Fibroblast of lung (primary cell): ENCODE measurements around the gene ZNF341. TPM values are rescaled to one million over a fixed set of nuclear protein-coding genes. Genes with fewer than 3 reads are reported as not detected.

ENCODE experiments used
- DNase-seq, 2 donors: peaks; one replicate each; pipeline versions ENCODE4 v3.0.0 to v3.0.0-alpha.2; 2010; ENCODE audit warnings: low read depth in 2 of 2
- H2AFZ ChIP-seq: 2 replicates; pipeline ENCODE4 v1.5.1; 2012; ENCODE audit warnings: low read length, control low read depth, inconsistent platforms
- H3K27ac ChIP-seq: 2 replicates; pipeline ENCODE4 v1.5.1; 2011; ENCODE audit warnings: low read length, control low read depth; ENCODE audit not compliant: insufficient read depth
- H3K27me3 ChIP-seq: 2 replicates; pipeline ENCODE4 v1.5.1; 2011; ENCODE audit warnings: mild to moderate bottlenecking, low read length; ENCODE audit not compliant: control insufficient read depth, insufficient read depth
- H3K36me3 ChIP-seq: 2 replicates; pipeline ENCODE4 v1.5.1; 2011; ENCODE audit warnings: low read length; ENCODE audit not compliant: control insufficient read depth, insufficient read depth
- H3K4me1 ChIP-seq: 2 replicates; pipeline ENCODE4 v1.5.1; 2011; ENCODE audit warnings: low read length; ENCODE audit not compliant: control insufficient read depth, insufficient read depth; ENCODE audit errors: extremely low read depth
- H3K4me2 ChIP-seq: 2 replicates; pipeline ENCODE4 v1.5.1; 2011; ENCODE audit warnings: low read length, control low read depth; ENCODE audit not compliant: insufficient read depth; ENCODE audit errors: extremely low read depth
- H3K4me3 ChIP-seq, 4 experiments: fragments of 200-600 bp in 1 of 4; sonication (generic) in 1 of 4; replicated peaks in 1 of 4; 2 replicates each; pipeline ENCODE4 v1.5.1; 2011 to 2016; ENCODE audit warnings: low read length in 4 of 4, low read depth in 3 of 4, mild to moderate bottlenecking in 3 of 4, control low read depth in 2 of 4, inconsistent platforms in 1 of 4, mixed read lengths in 1 of 4; ENCODE audit not compliant: insufficient read depth in 1 of 4; ENCODE audit errors: control extremely low read depth in 1 of 4
- H3K79me2 ChIP-seq: 2 replicates; pipeline ENCODE4 v1.5.1; 2012; ENCODE audit warnings: mild to moderate bottlenecking, low read length, inconsistent platforms; ENCODE audit not compliant: control insufficient read depth, insufficient read depth
- H3K9ac ChIP-seq: 2 replicates; pipeline ENCODE4 v1.5.1; 2011; ENCODE audit warnings: mild to moderate bottlenecking, low read length, control low read depth; ENCODE audit not compliant: insufficient read depth
- H3K9me3 ChIP-seq: 2 replicates; pipeline ENCODE4 v1.5.1; 2012; ENCODE audit warnings: low read depth, low read length; ENCODE audit not compliant: control insufficient read depth, insufficient read depth
- H4K20me1 ChIP-seq: 2 replicates; pipeline ENCODE4 v1.5.1; 2011; ENCODE audit warnings: low read length; ENCODE audit not compliant: control insufficient read depth, insufficient read depth; ENCODE audit errors: extremely low read depth
- CTCF ChIP-seq, 2 donors: IDR thresholded peaks in 1 of 2; conservative IDR thresholded peaks in 1 of 2; 1 replicate in 1 of 2; 2 replicates in 1 of 2; pipeline ENCODE4 v1.5.1; 2011 to 2012; ENCODE audit warnings: low read length in 2 of 2, control low read depth in 1 of 2, inconsistent platforms in 1 of 2, low read depth in 1 of 2, mild to moderate bottlenecking in 1 of 2
- EZH2 ChIP-seq: IDR thresholded peaks from 2 replicates; pipeline ENCODE4 v1.5.1; 2012; ENCODE audit warnings: low read length, control low read depth, mild to moderate bottlenecking; ENCODE audit errors: missing control alignments
- polyA plus RNA-seq, 2 donors: library from polyadenylated mRNA; depleted of rRNA in 1 of 2; stranded (reverse) in 1 of 2; unstranded in 1 of 2; fragments of >200 nt; gene quantifications; 2 replicates each; pipeline ENCODE4 v1.2.1, GENCODE V29; 2011 to 2012; ENCODE audit warnings: missing spikeins in 1 of 2
- total RNA-seq: library from RNA; depleted of rRNA; stranded (reverse); fragments of >200 nt; gene quantifications from 2 replicates; pipeline ENCODE4 v1.2.1, GENCODE V29; 2014

The ZNF341 gene
- total and polyA plus RNA-seq, 2 donors (not counting 1 experiment from before 2014, with no cell fraction given), result 0.99 to 1.1 TPM

GRCh38 chr20:33687993-33688937, 43.5 kb upstream of the ZNF341 start:
- H4K20me1 ChIP-seq, result no peaks in the 10 kb centered on the region
- no peak overlapping the region for H3K9ac ChIP-seq
- peak in 1 of 2 donors; percentile 23 for DNase-seq
- H3K36me3 ChIP-seq, result no peaks in the 10 kb centered on the region
- no peak overlapping the region for H3K4me3 ChIP-seq
- peaks cover 14% of the 10 kb centered on the region for H3K79me2 ChIP-seq
- H3K9me3 ChIP-seq, result no peaks in the 10 kb centered on the region
- TF ChIP-seq CTCF (conservative IDR thresholded peaks at IDR 0.05 in 1 of 2, IDR thresholded peaks at IDR 0.05 in 1 of 2; ENCODE audit: low read depth in 1 of 2, low read length in 2 of 2) (no peak), EZH2 (no peak)
- no peak overlapping the region for H3K4me2 ChIP-seq
- H3K27ac ChIP-seq, result no peak overlapping the region
- no peak overlapping the region for H2AFZ ChIP-seq
- no peaks in the 10 kb centered on the region for H3K27me3 ChIP-seq
- peaks cover 8% of the 10 kb centered on the region for H3K4me1 ChIP-seq

- Histone ChIP-seq H3K4me2 (no peak overlapping the region), H2AFZ (no peak overlapping the region), H3K4me1 (peaks cover 8% of the 10 kb centered on the region), H4K20me1 (no peaks in the 10 kb centered on the region), H3K4me3 (no peak overlapping the region), H3K79me2 (peaks cover 14% of the 10 kb centered on the region), H3K9me3 (no peaks in the 10 kb centered on the region), H3K36me3 (no peaks in the 10 kb centered on the region), H3K9ac (no peak overlapping the region), H3K27ac (no peak overlapping the region), H3K27me3 (no peaks in the 10 kb centered on the region)
- TF ChIP-seq EZH2, result no peak
- no peak for TF ChIP-seq CTCF (conservative IDR thresholded peaks at IDR 0.05 in 1 of 2, IDR thresholded peaks at IDR 0.05 in 1 of 2; ENCODE audit: low read depth in 1 of 2, low read length in 2 of 2)
- DNase-seq, result no peak
Measured at GRCh38 chr20:33688938-33689424, 42.8 kb upstream of the ZNF341 start.

GRCh38 chr20:33689493-33689892, 42.3 kb upstream of the ZNF341 start:
- Histone ChIP-seq H4K20me1 (no peaks in the 10 kb centered on the region), H3K4me2 (no peak overlapping the region), H3K79me2 (peaks cover 10% of the 10 kb centered on the region), H3K9me3 (no peaks in the 10 kb centered on the region), H3K4me1 (peaks cover 8% of the 10 kb centered on the region), H3K9ac (no peak overlapping the region), H2AFZ (no peak overlapping the region), H3K27me3 (no peaks in the 10 kb centered on the region), H3K36me3 (no peaks in the 10 kb centered on the region), H3K27ac (no peak overlapping the region), H3K4me3 (no peak overlapping the region)
- no peak for DNase-seq
- TF ChIP-seq CTCF (conservative IDR thresholded peaks at IDR 0.05 in 1 of 2, IDR thresholded peaks at IDR 0.05 in 1 of 2; ENCODE audit: low read depth in 1 of 2, low read length in 2 of 2), result no peak
- TF ChIP-seq EZH2, result no peak
